Measurements from ENCODE around the gene UBTF. TPM values are rescaled to one million over a fixed set of nuclear protein-coding genes. Genes with fewer than 3 reads are reported as not detected.

UBTF gene
- total and polyA plus RNA-seq, 2 donors = 70.1 to 91.6 TPM

DNA sequence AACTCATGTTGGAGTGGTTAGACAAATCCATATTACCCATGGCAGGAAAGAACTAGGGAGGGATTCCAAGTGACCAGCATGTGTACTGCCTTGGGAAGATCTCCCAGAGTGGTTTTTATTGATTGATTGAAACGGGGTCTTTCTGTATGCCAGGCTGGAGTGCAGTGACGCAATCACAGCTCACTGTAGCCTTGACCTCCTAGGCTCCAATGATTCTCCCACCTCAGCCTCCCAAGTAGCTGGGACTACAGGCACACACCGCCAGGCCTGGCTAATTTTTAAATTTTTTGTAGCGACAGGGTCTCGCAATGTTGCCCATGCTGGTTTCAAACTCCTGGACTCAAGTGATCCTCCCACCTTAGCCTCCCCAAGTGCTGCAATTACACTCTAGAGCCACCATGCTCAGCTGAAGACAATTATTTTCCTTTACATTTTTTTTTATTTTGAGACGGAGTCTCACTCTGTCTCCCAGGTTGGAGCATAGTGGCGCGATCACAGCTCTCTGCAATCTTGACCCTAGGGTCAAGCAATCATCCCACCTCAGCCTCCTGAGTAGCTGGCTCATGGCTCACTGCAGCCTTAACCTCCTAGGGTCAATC lies 35.2 kb downstream of the UBTF start:
- no peak overlapping the region for H3K27ac ChIP-seq (ENCODE audit: low read depth in 1 of 2, low read length in 1 of 2)
- 97% methylated on average over 8 of the region's 8 CpGs for WGBS
- H3K9me3 ChIP-seq (ENCODE audit: control insufficient read depth in 2 of 2, insufficient read depth in 1 of 2, low read length in 1 of 2) = no peaks in the 10 kb centered on the region
- H3K4me1 ChIP-seq (ENCODE audit: control insufficient read depth in 2 of 2, insufficient read depth in 2 of 2, low read length in 2 of 2) = peaks cover 17 to 21% of the 10 kb centered on the region in 2 donors
- H3K36me3 ChIP-seq (ENCODE audit: control insufficient read depth in 2 of 2, insufficient read depth in 2 of 2, low read length in 1 of 2) = peaks cover 17 to 23% of the 10 kb centered on the region in 2 donors
- no peak overlapping the region for H3K4me3 ChIP-seq (ENCODE audit: low read length in 2 of 2)
- no peak for DNase-seq (ENCODE audit: low read depth in 6 of 9, low spot score in 9 of 9)
- no peaks in the 10 kb centered on the region for H3K27me3 ChIP-seq (ENCODE audit: control insufficient read depth in 2 of 2, insufficient read depth in 1 of 2, low read length in 1 of 2)

DNA sequence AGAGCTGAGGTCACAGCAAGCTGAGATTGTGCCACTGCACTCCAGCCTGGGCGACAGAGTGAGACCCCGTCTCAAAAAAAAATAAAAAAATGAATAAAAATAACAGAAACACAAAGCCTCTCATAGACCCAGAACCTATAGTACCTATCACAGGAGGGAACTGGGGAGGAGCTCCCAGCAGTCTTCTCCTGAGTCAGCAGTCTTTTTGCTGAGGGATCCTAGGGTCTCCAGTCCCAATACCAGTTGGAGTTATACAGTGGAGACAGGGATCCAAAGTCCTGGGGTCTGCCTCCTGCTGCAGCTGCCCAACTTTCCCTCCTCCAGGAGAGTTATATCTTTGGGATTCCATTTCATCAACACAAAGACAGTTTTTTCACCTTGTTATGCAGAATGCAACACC lies 36.5 kb downstream of the UBTF start:
- no peak for DNase-seq (ENCODE audit: low read depth in 6 of 9, low spot score in 9 of 9)
- Histone ChIP-seq H3K9me3 (ENCODE audit: control insufficient read depth in 2 of 2, insufficient read depth in 1 of 2, low read length in 1 of 2) (no peaks in the 10 kb centered on the region), H3K36me3 (ENCODE audit: control insufficient read depth in 2 of 2, insufficient read depth in 2 of 2, low read length in 1 of 2) (peaks cover 18 to 26% of the 10 kb centered on the region in 2 donors), H3K27ac (ENCODE audit: low read depth in 1 of 2, low read length in 1 of 2) (no peak overlapping the region), H3K4me3 (ENCODE audit: low read length in 2 of 2) (no peak overlapping the region), H3K27me3 (ENCODE audit: control insufficient read depth in 2 of 2, insufficient read depth in 1 of 2, low read length in 1 of 2) (no peaks in the 10 kb centered on the region), H3K4me1 (ENCODE audit: control insufficient read depth in 2 of 2, insufficient read depth in 2 of 2, low read length in 2 of 2) (peaks cover 15 to 16% of the 10 kb centered on the region in 2 donors)
- WGBS = 96% methylated on average over 2 of the region's 2 CpGs

DNA sequence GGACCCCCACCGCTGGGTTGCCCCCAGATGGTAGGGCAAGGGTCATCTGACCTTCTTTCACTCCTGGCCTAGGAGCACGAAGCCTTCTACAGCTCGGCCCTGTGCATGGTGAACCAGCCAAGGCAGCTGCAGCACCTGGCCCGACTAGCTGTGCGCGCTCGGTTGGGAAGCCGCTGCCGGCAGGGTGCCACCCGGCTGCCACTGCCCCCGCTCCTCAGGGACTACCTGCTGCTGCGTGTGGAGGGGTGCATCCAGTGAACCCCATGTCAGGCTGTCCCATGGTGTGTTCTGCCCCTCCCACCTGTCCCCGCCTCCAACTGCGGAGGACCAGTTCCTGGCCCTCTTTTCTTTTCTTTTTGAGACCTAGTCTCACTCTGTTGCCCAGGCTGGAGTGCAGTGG lies 41.3 kb downstream of the UBTF start:
- no peak overlapping the region for H3K4me3 ChIP-seq (ENCODE audit: low read length in 2 of 2)
- no peak overlapping the region for H3K27ac ChIP-seq (ENCODE audit: low read depth in 1 of 2, low read length in 1 of 2)
- H3K36me3 ChIP-seq (ENCODE audit: control insufficient read depth in 2 of 2, insufficient read depth in 2 of 2, low read length in 1 of 2) = peaks cover 17 to 39% of the 10 kb centered on the region in 2 donors
- no peaks in the 10 kb centered on the region for H3K27me3 ChIP-seq (ENCODE audit: control insufficient read depth in 2 of 2, insufficient read depth in 1 of 2, low read length in 1 of 2)
- no peak for DNase-seq (ENCODE audit: low read depth in 6 of 9, low spot score in 9 of 9)
- no peaks in the 10 kb centered on the region for H3K4me1 ChIP-seq (ENCODE audit: control insufficient read depth in 2 of 2, insufficient read depth in 2 of 2, low read length in 2 of 2)
- WGBS = 98% methylated on average over 14 of the region's 14 CpGs
- no peaks in the 10 kb centered on the region for H3K9me3 ChIP-seq (ENCODE audit: control insufficient read depth in 2 of 2, insufficient read depth in 1 of 2, low read length in 1 of 2)

DNA sequence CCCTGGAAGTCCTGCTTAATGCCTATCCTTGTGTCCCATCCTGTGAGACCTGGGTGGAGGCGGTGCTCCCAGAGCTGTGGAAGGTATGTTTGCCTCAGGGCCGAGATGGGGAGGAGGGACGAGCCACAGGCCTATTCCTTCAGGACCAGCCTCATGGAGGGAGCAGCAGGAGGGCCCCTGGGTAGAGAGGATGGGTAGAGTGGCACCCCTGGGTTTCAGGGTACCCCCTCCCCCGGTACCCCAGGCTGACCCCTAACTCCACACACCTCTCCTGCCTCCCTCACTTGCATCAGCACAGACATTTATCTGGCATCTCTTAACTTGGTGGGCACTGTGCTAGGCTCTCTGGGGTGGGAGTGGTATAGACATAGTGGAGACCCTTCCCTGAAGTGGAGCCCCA lies 41.8 kb downstream of the UBTF start:
- WGBS = 100% methylated on average over 4 of the region's 4 CpGs
- Histone ChIP-seq H3K27ac (ENCODE audit: low read depth in 1 of 2, low read length in 1 of 2) (no peak overlapping the region), H3K4me3 (ENCODE audit: low read length in 2 of 2) (no peak overlapping the region), H3K27me3 (ENCODE audit: control insufficient read depth in 2 of 2, insufficient read depth in 1 of 2, low read length in 1 of 2) (no peaks in the 10 kb centered on the region), H3K4me1 (ENCODE audit: control insufficient read depth in 2 of 2, insufficient read depth in 2 of 2, low read length in 2 of 2) (no peaks in the 10 kb centered on the region), H3K9me3 (ENCODE audit: control insufficient read depth in 2 of 2, insufficient read depth in 1 of 2, low read length in 1 of 2) (no peaks in the 10 kb centered on the region), H3K36me3 (ENCODE audit: control insufficient read depth in 2 of 2, insufficient read depth in 2 of 2, low read length in 1 of 2) (peaks cover 16 to 34% of the 10 kb centered on the region in 2 donors)
- no peak for DNase-seq (ENCODE audit: low read depth in 6 of 9, low spot score in 9 of 9)

DNA sequence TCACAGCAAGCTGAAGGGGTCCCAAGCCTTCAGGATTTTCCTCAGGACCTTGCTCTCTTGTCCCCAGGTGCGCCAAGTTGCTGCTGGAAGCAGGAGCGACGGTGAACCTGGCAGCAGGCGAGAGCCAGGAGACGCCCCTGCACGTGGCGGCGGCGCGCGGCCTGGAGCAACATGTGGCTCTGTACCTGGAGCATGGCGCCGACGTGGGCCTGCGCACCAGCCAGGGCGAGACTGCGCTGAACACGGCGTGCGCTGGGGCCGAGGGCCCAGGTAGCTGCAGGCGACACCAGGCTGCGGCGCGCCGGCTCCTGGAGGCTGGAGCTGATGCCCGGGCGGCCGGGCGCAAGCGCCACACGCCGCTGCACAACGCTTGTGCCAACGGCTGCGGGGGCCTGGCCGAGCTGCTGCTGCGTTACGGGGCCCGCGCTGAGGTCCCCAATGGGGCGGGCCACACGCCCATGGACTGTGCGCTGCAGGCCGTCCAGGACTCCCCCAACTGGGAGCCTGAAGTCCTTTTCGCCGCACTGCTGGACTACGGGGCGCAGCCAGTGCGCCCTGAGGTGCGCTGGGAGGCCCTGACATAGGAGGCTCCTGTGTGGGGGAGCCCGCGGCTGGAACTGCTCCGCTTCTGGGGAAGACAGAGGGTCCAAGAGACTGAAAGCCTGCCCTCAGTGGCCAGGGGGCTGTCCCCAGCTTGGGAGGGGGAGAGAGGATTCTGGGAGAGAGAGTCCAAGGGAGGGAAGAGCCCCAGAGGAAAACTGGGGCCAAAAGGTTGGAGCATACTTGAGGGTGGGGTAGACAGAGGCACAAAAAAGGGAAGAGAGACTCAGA lies 42.6 kb downstream of the UBTF start:
- Histone ChIP-seq H3K4me1 (ENCODE audit: control insufficient read depth in 2 of 2, insufficient read depth in 2 of 2, low read length in 2 of 2) (no peaks in the 10 kb centered on the region), H3K27me3 (ENCODE audit: control insufficient read depth in 2 of 2, insufficient read depth in 1 of 2, low read length in 1 of 2) (no peaks in the 10 kb centered on the region), H3K9me3 (ENCODE audit: control insufficient read depth in 2 of 2, insufficient read depth in 1 of 2, low read length in 1 of 2) (no peaks in the 10 kb centered on the region), H3K4me3 (ENCODE audit: low read length in 2 of 2) (no peak overlapping the region), H3K36me3 (ENCODE audit: control insufficient read depth in 2 of 2, insufficient read depth in 2 of 2, low read length in 1 of 2) (peaks cover 9 to 27% of the 10 kb centered on the region in 2 donors), H3K27ac (ENCODE audit: low read depth in 1 of 2, low read length in 1 of 2) (no peak overlapping the region)
- WGBS = 98% methylated on average over 54 of the region's 54 CpGs
- DNase-seq (ENCODE audit: low read depth in 6 of 9, low spot score in 9 of 9) = no peak

DNA sequence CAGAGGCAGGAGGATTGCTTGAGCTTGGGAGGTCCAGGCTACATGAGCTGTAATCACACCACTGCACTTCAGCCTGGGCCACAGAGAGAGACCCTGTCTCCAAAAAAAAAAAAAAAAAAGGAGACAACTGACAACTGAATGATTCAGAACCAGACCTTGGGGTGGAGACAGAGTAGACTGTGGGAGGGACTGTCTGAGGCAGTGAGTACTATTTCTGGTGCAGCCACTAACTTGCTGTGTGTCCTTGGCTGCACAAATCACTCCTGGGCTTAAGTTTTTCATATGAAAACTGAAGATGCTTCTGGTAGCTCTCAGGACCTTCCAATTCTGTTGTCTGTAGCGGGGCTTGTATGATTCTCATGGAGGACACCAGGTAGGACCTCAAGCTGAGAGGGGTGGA lies 43.2 kb downstream of the UBTF start:
- no peaks in the 10 kb centered on the region for H3K4me1 ChIP-seq (ENCODE audit: control insufficient read depth in 2 of 2, insufficient read depth in 2 of 2, low read length in 2 of 2)
- H3K36me3 ChIP-seq (ENCODE audit: control insufficient read depth in 2 of 2, insufficient read depth in 2 of 2, low read length in 1 of 2) = peaks cover 6 to 23% of the 10 kb centered on the region in 2 donors
- H3K4me3 ChIP-seq (ENCODE audit: low read length in 2 of 2) = no peak overlapping the region
- H3K27ac ChIP-seq (ENCODE audit: low read depth in 1 of 2, low read length in 1 of 2) = no peak overlapping the region
- peaks cover 0 to 3% of the 10 kb centered on the region in 2 donors for H3K27me3 ChIP-seq (ENCODE audit: control insufficient read depth in 2 of 2, insufficient read depth in 1 of 2, low read length in 1 of 2)
- H3K9me3 ChIP-seq (ENCODE audit: control insufficient read depth in 2 of 2, insufficient read depth in 1 of 2, low read length in 1 of 2) = no peaks in the 10 kb centered on the region
- DNase-seq (ENCODE audit: low read depth in 6 of 9, low spot score in 9 of 9) = no peak
- WGBS = 100% methylated on average over 1 of the region's 1 CpG

DNA sequence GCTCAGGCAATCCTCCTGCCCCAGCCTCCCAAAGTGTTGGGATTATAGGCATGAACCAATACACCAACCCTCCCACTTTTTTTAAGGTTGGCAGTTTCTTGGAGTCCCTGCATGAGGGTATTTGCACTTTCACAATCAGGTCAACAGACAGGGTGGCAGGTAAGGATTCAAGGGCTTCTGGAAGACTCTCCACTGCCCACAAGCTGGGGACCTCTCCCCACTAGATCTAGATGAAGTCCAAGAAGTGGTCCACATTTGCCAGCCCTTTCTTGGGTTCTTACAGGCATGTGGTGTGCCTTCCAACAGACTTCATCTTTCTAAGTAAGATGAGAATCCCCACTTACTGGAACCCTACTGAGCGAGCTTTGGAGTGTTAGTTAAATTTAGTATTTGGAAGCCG lies 45.0 kb downstream of the UBTF start:
- WGBS = 98% methylated on average over 2 of the region's 2 CpGs
- Histone ChIP-seq H3K27ac (ENCODE audit: low read depth in 1 of 2, low read length in 1 of 2) (no peak overlapping the region), H3K4me3 (ENCODE audit: low read length in 2 of 2) (no peak overlapping the region), H3K4me1 (ENCODE audit: control insufficient read depth in 2 of 2, insufficient read depth in 2 of 2, low read length in 2 of 2) (peaks cover 0 to 7% of the 10 kb centered on the region in 2 donors), H3K9me3 (ENCODE audit: control insufficient read depth in 2 of 2, insufficient read depth in 1 of 2, low read length in 1 of 2) (peaks cover 0 to 4% of the 10 kb centered on the region in 2 donors), H3K36me3 (ENCODE audit: control insufficient read depth in 2 of 2, insufficient read depth in 2 of 2, low read length in 1 of 2) (peaks cover 6 to 23% of the 10 kb centered on the region in 2 donors), H3K27me3 (ENCODE audit: control insufficient read depth in 2 of 2, insufficient read depth in 1 of 2, low read length in 1 of 2) (peaks cover 0 to 13% of the 10 kb centered on the region in 2 donors)
- no peak for DNase-seq (ENCODE audit: low read depth in 6 of 9, low spot score in 9 of 9)

DNA sequence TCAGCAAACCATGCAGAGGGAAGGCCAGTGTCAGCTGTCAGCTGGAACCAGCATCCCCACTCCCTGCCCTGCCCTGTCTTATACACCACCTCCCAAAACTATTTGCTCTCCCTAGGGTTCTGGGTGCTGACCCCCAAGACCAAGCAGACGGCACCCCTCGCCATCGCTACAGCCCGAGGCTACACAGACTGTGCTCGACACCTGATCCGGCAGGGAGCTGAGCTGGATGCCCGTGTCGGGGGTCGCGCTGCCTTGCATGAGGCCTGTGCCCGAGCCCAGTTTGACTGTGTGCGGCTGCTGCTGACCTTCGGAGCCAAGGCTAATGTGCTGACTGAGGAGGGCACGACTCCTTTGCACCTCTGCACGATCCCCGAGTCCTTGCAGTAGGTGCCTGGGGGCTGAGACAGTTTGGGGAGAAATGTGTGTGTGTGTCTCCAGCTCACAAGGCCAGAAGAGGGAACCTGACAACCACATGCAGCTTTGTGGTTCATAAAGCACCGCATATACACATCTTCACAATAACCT lies 47.5 kb downstream of the UBTF start:
- Histone ChIP-seq H3K36me3 (ENCODE audit: control insufficient read depth in 2 of 2, insufficient read depth in 2 of 2, low read length in 1 of 2) (peaks cover 3 to 11% of the 10 kb centered on the region in 2 donors), H3K4me3 (ENCODE audit: low read length in 2 of 2) (no peak overlapping the region), H3K27ac (ENCODE audit: low read depth in 1 of 2, low read length in 1 of 2) (no peak overlapping the region), H3K27me3 (ENCODE audit: control insufficient read depth in 2 of 2, insufficient read depth in 1 of 2, low read length in 1 of 2) (peaks cover 0 to 13% of the 10 kb centered on the region in 2 donors), H3K4me1 (ENCODE audit: control insufficient read depth in 2 of 2, insufficient read depth in 2 of 2, low read length in 2 of 2) (peaks cover 0 to 11% of the 10 kb centered on the region in 2 donors), H3K9me3 (ENCODE audit: control insufficient read depth in 2 of 2, insufficient read depth in 1 of 2, low read length in 1 of 2) (peaks cover 0 to 4% of the 10 kb centered on the region in 2 donors)
- no peak for DNase-seq (ENCODE audit: low read depth in 6 of 9, low spot score in 9 of 9)
- 95% methylated on average over 17 of the region's 17 CpGs for WGBS

DNA sequence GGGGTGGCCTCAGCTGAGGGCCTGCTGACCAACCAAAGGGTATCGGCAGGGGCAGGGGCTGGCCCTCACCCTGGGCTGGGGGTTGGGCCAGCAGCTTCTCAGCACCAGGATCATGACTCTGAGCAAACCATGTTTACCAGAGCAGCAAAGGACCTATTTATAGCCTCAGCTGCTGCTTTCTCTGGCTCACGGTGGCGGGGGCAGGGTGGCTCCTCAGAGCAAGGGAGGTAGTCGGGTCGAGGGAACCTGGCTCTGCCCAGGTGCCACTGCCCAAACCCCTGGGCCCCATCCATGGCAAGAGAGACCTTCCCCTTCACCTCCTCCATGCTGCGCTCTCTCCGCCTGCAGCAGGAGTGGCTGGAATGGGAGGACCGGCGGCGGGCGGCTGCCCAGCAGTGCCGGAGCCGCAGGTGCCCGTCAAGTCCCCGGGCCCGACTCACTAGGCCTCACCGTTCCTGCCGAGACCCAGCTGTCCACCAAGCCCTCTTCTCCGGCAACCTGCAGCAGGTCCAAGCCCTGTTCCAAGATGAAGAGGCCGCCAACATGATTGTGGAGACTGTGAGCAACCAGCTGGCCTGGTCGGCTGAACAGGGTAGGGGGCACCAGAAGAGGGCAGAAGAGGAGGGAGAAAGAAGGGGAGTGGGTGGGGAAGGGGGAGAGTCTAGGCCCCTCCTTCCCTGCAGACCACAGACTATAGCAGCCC lies 48.8 kb downstream of the UBTF start, which contains the start of gene ASB16:
Gene ASB16 (plus strand): TSS at position 206 of the 703 bp plus-strand sequence. CDS start 86 bp downstream, at position 292.
- Histone ChIP-seq H3K4me3 (ENCODE audit: low read length in 2 of 2) (no peak within 1 kb of the TSS), H3K9me3 (ENCODE audit: control insufficient read depth in 2 of 2, insufficient read depth in 1 of 2, low read length in 1 of 2) (peaks cover 0 to 4% of the 10 kb centered on the region in 2 donors), H3K36me3 (ENCODE audit: control insufficient read depth in 2 of 2, insufficient read depth in 2 of 2, low read length in 1 of 2) (no peaks in the 10 kb centered on the region), H3K4me1 (ENCODE audit: control insufficient read depth in 2 of 2, insufficient read depth in 2 of 2, low read length in 2 of 2) (peaks cover 0 to 11% of the 10 kb centered on the region in 2 donors), H3K27me3 (ENCODE audit: control insufficient read depth in 2 of 2, insufficient read depth in 1 of 2, low read length in 1 of 2) (peaks cover 0 to 13% of the 10 kb centered on the region in 2 donors), H3K27ac (ENCODE audit: low read depth in 1 of 2, low read length in 1 of 2) (no peak within 1 kb of the TSS)
- DNase-seq (ENCODE audit: low read depth in 6 of 9, low spot score in 9 of 9) = no peak
- WGBS = 58% methylated on average over 21 of the region's 21 CpGs
